HG03159 (cell line): ENCODE results near the gene MPHOSPH8.
"Not testable (repeated sequence)": the region's sequence is repeated elsewhere in the genome, so short reads cannot be mapped to it uniquely, and the experiment has no call there.

Experiments
- ATAC-seq: cut with Tn5 transposase; IDR thresholded peaks from one replicate; pipeline ENCODE4 v1.9.1; 2021; ENCODE audit warnings: mild to moderate bottlenecking, moderate library complexity; ENCODE audit not compliant: unreplicated experiment

MPHOSPH8 gene

GRCh38 chr13:19632915-19633478, 462 bp upstream of the MPHOSPH8 start:
- ATAC-seq: no peak

GRCh38 chr13:19634256-19634740, 839 bp downstream of the MPHOSPH8 start:
- no peak for ATAC-seq

GRCh38 chr13:19635926-19636325, 2.5 kb downstream of the MPHOSPH8 start:
- ATAC-seq: not testable (repeated sequence)

GRCh38 chr13:19643652-19644051, 10.2 kb downstream of the MPHOSPH8 start:
- ATAC-seq: no peak

- no peak for ATAC-seq
These were observed 11.5 kb downstream of the MPHOSPH8 start for GRCh38 chr13:19645000-19645399.

- no peak for ATAC-seq
These were observed 12.6 kb downstream of the MPHOSPH8 start for GRCh38 chr13:19646063-19646462.

GRCh38 chr13:19650742-19651141, 17.3 kb downstream of the MPHOSPH8 start:
- no peak for ATAC-seq

GRCh38 chr13:19657872-19658591, 24.6 kb downstream of the MPHOSPH8 start:
- no peak for ATAC-seq

- ATAC-seq: no peak
These were observed 25.4 kb downstream of the MPHOSPH8 start for GRCh38 chr13:19658831-19659230.

- no peak for ATAC-seq
These were observed 27.7 kb downstream of the MPHOSPH8 start for GRCh38 chr13:19661126-19661525.

GRCh38 chr13:19661561-19661960, 28.1 kb downstream of the MPHOSPH8 start:
- no peak for ATAC-seq

- ATAC-seq: no peak
These were observed 30.0 kb downstream of the MPHOSPH8 start for GRCh38 chr13:19663416-19663979.

GRCh38 chr13:19664481-19665230, 31.2 kb downstream of the MPHOSPH8 start:
- no peak for ATAC-seq

- no peak for ATAC-seq
These were observed 32.0 kb downstream of the MPHOSPH8 start for GRCh38 chr13:19665427-19665859.

- no peak for ATAC-seq
These were observed 35.3 kb downstream of the MPHOSPH8 start for GRCh38 chr13:19668778-19669177.

GRCh38 chr13:19670147-19670546, 36.7 kb downstream of the MPHOSPH8 start:
- ATAC-seq: no peak

- no peak for ATAC-seq
These were observed 39.5 kb downstream of the MPHOSPH8 start for GRCh38 chr13:19672990-19673389.

GRCh38 chr13:19673473-19674430, 40.3 kb downstream of the MPHOSPH8 start:
- ATAC-seq: no peak

GRCh38 chr13:19674898-19675297, 41.4 kb downstream of the MPHOSPH8 start:
- no peak for ATAC-seq

GRCh38 chr13:19676168-19676567, 42.7 kb downstream of the MPHOSPH8 start:
- ATAC-seq: no peak
